Ammon's horn (tissue), 1 donor: ENCODE results near the gene TMEM256.

ENCODE experiments used
- DNase-seq: peaks from one replicate; pipeline ENCODE4 v3.0.0-alpha.2; 2016; ENCODE audit warnings: low spot score

TMEM256 gene

DNA sequence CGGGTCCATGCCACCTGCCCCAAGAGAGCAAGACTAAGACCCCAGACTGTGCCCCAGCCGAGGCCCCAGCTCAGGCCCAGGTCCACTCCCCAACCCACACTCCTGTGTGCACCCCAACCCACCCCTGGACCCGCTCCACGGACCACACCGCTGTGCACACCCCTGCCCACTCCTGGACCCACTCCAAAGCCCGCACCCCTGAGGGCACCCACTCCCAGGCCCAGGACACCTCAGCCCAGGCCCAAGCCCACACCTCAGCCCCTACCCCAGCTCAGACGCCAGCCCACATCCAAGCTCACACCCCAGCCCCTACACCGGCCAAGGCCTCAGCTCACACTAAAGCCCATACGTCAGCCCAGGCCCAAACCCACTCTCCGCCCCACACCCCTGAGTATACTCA lies 25.8 kb upstream of the TMEM256 start:
- DNase-seq: no peak

DNA sequence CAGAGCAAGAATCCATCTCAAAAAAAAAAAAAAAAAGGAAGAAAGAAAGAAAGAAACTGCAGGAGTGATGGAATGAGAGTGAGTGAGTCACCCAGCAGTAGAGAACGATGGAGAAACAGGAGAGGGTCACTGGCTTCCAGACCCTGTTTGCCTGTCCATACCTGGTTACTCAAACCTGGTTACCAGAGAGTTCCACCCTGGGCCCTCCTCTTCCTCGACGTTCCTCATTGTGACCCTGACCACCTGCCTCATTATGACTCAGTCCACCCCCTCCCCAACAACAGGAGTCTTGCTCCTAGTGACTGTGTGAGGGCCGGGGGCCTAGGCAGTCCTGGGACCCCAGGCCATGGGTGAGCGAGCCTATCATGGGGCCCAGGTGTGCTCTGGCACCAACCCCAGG lies 24.7 kb upstream of the TMEM256 start, which contains the start of gene SPEM3:
TSS of gene SPEM3 (plus strand) at position 301 of the 400 bp plus-strand sequence. CDS start at position 347, 46 bp downstream.
- DNase-seq: no peak

DNA sequence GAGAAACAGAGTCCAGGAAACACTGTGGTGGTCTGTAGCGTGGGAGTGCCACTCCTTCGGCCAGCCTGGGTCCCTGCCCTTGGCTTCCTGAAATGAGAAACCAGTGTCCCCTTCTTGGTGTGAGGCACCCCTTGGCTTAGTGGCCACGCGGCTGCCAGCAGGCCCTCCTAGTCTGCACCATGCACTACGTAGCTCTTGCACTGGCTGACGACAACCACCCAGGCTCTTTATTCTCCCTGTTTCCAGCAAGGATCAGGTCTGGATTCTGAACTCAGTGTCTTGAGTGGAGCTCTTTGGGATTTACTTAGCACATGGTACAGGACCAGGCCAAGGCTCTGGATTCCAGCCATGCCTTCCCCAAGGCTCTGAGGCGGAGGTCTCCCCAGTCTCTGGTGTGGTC lies 23.7 kb upstream of the TMEM256 start:
- DNase-seq: no peak

DNA sequence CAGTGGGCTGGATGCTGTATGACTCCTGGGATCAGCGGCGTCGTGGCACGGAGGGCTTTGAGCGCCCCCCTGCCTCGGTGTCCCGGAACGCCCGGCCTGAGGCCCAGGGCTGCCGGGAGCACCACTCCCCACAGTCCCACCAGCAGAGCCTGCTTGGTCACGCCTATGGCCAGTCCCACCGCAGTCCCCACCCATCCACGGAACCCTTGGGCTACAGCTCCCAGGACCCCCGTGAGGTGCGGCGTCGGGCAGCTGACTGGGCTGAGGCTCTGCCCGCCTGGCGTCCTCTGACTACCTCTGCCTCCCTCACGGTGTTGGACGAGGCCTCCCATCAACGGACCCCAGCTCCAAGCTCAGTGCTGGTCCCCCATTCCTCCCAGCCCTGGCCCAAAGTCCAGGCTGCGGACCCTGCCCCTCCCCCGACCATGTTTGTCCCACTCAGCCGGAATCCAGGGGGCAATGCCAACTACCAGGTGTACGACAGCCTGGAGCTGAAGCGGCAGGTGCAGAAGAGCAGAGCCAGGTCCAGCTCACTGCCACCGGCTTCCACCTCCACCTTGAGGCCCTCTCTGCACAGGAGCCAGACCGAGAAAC lies 23.1 kb upstream of the TMEM256 start:
- no peak for DNase-seq

DNA sequence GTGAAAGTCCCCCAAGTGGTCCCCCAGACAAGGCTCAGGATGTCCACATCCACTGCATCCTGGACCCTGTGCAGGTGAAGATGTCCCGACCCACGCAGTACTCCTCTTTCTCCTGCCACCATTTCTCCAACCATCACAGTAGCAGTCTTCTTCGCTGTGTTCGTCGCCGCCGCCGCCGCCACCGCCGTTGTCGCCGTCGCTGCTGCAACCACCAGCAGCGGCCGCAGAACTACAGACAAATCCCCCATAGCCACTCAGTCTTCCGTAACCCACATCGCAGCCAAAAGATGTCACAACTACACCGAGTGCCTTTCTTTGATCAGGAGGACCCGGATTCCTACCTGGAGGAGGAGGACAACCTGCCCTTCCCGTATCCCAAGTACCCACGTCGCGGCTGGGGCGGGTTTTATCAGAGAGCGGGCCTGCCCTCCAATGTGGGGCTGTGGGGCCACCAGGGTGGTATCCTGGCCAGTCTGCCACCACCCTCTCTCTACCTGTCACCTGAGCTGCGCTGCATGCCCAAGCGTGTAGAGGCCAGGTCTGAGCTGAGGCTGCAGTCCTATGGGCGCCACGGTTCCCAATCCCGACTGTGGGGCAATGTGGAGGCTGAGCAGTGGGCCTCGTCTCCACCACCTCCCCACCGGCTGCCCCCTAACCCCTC lies 22.4 kb upstream of the TMEM256 start:
- DNase-seq: no peak

DNA sequence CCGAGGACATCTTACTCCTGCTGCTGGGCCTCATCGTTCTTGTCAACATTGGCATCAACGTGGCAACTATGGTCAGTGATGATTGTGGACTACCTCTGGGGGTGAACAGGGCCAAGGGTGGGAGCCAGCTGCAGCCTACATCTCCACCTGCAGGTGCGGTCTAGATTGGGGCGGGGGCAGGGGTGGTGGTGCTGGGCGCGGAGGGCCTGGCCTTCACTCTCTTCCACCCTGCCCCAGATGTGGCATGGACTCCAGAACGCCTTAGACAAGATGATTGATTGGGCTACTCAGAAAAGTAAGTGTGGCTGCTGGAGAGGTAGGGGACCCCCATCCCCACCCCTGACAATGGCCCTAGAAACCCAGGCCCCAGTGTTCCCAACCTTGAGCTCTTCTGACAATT lies 21.9 kb upstream of the TMEM256 start:
- DNase-seq: no peak

DNA sequence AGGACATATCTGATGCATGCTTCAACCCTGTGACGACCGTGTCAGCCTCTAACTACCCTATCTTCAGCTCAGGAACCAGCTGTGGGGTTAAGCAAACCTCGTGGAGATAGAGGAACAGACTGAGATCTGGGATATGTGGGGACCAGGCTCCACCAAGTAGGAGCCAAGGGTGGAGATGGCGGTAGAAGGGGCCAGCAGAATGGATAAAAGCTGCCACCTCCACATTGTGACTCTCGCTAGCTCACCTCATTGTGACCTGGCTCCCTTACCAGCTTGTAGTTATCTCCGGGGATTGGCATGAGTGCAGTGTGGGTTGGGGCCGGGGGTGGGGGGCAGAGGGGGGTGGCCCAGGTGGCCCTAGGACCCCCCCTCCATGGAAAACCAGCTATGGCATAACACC lies 21.4 kb upstream of the TMEM256 start, which contains the start of gene SPEM2:
TSS of gene SPEM2 (plus strand) at position 301 of the 400 bp plus-strand sequence. CDS start at position 374, 73 bp downstream.
- no peak for DNase-seq

DNA sequence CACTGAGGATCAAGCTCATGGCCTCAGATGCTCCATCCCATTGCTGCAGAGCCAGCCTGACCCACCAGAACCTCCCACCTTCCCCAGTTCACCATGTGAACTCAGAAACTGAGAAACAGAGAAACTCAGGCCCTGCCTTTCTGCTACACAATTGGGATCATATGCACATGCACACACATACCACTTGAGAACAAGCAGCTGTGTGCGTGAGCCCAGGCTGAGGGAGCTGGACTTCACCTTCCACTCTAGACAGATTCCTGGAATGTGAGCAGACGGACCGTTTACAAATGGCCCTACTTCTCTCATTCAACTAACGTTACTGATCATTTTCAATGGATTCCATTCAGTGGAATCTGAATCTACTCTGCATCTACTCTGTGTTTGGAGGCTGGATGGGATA lies 19.8 kb upstream of the TMEM256 start:
- DNase-seq: no peak

DNA sequence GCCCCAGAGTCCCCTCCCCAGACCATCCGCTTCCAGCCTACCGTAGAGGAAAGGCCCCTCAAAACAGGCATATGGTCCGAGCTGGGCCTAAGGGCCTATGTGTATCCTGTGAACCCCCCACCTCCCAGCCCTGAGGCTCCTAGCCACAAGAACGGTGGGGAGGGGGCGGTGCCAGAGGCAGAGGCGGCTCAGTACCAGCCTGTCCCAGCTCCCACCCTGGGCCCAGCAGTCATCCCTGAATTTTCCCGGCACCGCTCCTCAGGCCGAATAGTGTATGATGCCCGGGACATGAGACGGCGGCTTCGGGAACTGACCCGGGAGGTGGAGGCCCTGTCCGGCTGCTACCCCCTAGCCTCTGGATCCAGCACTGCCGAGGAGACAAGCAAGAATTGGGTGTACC lies 17.3 kb upstream of the TMEM256 start:
- no peak for DNase-seq

DNA sequence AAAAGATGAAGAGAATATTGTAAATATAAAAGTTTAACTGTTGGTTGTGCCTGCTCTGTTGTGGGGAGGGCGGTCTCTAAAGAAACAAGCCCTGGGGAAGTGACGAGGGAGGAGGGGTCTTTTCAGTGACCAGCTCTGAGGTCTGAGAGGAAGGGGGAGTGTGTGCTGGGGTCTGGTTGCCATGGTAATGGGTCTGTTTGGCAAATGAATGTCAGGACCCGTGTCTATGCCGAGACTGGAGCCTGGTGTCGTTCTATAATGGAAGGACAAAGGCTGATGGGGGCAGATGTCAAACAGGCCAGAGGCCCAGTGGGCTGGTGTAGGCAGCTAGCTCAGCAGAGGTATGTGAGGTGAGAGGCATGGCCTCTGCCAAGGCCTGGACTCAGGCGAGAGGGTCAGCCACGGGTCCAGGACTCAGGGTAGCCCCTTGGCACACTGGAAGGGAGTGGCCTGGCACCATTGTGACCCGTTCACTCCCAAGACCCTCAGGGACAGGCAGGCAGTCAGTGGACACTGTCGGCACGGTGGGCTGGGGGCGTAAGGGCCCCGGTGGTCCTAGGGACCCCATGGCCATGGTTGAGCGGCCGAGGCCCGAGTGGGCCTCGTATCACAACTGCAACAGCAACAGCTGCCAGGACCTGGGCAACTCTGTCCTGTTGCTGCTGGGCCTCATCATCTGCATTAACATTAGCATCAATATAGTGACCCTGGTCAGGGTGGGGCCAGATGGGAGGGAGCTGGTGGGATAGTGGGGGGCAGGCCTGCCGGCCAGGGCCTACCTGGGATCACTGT lies 16.1 kb upstream of the TMEM256 start, which contains the start of gene SPEM1:
TSS of gene SPEM1 (plus strand) at position 506 of the 792 bp plus-strand sequence. CDS start at position 567, 61 bp downstream.
- DNase-seq: no peak

DNA sequence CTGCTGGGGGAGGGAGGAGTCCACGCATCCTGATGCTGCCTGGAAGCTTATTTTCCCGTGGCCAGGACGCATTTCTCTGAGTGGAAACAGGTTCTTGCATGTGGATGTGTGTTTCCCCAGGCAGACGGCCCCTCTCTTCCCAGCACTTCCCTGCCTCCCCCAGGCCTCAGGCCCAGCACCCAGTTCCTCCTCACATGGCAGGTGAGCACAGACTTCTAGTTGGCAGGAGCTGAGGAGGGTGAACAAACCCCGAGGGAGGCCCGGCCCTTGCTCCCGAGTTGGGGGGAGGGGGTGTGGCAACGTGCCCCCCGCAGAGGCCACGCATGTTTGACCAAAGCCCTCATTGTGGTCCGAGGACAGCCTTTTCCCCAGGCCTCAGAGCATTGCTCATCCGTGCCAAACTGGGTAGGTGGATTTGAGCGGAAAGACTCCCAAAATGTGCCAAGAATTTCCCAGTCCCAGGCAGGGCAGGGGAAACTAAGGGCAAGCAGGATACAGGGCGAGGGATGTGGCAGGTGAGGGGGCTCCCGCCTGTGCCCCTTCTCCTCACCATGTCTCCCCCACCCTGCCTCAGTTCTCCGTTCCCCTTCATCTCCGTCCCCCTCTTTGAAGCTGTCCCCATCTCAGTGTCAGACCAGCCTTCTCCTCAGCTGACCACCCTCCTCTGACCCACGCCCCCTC lies 14.7 kb upstream of the TMEM256 start:
- DNase-seq: no peak

DNA sequence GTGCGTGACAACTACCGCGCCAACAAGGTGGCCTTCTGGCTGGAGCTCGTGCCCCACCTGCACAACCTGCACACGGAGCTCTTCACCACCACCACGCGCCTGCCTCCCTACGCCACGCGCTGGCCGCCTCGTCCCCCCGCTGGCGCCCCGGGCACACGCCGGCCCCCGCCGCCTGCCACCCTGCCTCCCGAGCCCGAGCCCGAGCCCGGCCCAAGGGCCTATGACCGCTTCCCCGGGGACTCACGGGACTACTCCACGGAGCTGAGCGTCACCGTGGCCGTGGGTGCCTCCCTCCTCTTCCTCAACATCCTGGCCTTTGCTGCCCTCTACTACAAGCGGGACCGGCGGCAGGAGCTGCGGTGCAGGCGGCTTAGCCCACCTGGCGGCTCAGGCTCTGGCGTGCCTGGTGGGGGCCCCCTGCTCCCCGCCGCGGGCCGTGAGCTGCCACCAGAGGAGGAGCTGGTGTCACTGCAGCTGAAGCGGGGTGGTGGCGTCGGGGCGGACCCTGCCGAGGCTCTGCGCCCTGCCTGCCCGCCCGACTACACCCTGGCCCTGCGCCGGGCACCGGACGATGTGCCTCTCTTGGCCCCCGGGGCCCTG lies 13.3 kb upstream of the TMEM256 start:
- no peak for DNase-seq

DNA sequence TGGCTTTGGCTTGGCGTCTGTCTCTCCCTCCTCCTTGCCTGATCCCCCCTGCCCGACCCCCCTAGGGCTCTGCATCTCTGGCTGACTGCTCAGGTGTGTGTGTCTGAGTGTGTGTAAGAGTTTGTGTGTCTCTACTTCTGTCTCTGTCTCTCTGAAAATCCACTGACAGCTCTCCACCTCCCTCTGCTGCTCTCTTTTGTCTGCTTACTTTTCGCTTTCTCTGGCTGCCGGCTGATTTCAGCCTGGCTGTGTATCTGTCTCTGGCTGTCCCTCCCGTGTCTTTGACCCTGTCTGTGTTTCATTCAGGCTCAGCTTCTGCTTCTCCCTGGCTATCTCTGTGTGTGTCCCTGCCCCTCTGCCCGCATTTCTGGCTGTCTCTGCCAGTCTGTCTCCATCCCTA lies 12.4 kb upstream of the TMEM256 start:
- DNase-seq: no peak

DNA sequence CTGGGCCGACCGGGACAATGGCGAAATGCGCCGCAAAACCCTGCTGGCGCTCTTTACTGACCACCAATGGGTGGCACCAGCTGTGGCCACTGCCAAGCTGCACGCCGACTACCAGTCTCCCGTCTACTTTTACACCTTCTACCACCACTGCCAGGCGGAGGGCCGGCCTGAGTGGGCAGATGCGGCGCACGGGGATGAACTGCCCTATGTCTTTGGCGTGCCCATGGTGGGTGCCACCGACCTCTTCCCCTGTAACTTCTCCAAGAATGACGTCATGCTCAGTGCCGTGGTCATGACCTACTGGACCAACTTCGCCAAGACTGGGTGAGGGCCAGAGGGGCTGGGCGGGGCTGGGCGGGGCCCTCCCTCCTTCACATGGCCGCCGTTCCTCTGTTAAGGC lies 11.9 kb upstream of the TMEM256 start:
- no peak for DNase-seq

DNA sequence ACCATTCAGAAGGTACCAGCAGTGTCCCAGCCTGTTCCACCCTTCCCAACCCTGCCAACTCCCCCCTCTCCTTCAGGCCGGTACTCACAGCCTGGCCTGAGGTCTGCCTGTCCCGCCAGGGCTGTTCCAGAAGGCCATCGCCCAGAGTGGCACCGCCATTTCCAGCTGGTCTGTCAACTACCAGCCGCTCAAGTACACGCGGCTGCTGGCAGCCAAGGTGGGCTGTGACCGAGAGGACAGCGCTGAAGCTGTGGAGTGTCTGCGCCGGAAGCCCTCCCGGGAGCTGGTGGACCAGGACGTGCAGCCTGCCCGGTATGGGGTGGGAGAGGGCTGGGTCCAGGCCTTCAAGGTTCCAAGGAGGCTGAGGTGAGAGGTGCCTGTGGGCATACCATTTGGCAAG lies 10.9 kb upstream of the TMEM256 start:
- DNase-seq: no peak

DNA sequence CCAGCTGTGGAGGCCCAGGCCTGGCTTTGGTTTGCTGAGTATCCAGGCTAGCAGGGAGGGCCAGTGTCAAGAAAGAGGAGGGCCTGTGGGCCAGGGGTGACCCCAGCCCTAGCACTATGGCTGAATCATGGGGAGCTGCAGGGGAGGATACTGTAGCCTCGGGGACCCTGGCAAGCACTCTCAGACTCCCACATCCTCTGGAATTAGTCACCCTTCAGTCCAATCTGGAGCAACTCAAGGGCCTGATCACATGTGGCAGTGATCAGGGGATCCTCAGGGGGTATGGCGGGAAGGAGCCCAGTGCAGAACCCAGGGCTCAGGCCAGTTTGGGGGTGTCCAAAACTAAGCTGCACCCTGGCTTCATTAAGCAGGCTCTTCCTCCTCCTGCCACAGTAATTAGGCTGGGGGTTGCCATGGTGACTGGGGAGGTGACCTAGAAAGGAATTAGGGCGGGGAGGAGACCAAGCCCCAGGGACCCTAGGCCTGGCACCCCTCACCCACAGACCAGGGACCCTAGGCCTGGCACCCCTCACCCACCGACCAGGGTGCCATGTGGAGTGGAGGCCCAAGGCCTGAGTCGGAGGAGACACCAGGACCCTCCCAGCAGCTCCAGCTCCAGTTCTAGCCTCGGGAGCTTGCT lies 9.6 kb upstream of the TMEM256 start:
- DNase-seq: no peak

DNA sequence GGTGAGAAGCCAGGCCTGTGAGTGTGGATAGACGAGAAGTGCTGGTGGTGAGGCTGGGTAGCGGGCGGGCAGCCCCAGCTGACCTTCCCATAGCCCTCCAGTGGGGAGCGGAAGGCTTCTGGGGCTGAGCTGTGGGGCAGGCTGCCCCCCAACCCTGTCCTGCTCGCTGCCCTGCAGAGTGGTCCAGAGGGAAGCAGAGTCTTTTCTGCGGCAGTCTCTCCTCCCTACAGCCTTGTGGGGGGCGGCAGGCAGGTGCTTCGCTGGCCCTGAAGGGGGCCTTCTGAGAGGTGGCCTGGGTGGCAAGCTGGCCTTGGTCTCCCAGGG lies 7.5 kb upstream of the TMEM256 start:
- no peak for DNase-seq

DNA sequence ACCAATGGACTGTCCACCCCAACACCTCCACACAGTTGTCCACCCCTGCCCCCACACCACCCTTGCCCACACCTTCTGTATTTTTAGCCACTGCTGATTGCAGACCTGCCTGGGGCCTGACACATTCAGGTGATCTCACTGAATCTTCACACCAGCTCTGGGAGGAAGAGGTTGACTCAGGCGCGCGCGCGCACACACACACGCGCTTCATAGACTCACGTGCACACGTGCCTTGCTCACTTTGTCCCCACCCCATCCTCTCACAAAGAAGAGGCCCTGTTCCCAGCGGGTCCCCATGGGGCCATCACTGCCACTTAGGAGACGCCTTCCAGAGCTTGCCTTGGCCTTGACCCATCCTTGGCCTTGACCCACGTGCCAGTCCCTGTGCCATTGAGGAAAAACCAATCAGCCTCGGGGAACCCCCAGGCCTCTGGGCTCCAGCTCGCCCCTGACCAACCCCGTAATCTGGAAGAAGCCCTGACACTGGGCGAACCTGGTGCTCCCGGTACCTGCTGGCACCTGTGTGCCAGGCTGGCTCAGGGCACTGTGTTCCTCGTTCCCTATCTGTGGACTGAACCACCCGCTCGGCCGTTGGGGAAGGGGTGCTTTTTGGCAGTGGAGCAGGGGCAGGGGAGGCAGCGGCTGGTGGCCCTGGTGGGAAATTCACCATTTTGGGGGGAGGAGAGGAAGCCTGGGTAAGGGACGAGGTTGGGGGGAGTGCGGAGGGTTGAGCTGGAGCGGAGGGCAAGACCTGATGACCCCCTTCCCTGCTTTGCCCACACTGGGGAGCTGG lies 6.9 kb upstream of the TMEM256 start:
- no peak for DNase-seq

DNA sequence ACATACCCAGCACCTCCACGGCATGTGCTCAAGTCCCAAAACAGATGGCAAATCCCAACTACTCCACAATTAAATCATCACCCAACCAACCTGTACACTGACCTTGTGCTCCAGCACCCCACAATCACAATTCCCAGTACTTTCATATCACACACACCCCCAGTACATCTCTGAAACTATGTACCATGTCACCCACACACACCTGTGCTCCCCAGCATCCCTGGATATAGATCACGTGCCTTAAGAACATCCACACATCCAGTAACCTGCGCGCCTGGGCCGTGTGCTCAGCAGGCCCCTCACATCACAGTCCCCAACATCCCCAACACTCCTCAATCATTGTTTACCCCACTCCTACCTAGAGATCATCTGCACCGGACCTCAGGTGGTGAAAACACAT lies 5.8 kb upstream of the TMEM256 start:
- DNase-seq: no peak

DNA sequence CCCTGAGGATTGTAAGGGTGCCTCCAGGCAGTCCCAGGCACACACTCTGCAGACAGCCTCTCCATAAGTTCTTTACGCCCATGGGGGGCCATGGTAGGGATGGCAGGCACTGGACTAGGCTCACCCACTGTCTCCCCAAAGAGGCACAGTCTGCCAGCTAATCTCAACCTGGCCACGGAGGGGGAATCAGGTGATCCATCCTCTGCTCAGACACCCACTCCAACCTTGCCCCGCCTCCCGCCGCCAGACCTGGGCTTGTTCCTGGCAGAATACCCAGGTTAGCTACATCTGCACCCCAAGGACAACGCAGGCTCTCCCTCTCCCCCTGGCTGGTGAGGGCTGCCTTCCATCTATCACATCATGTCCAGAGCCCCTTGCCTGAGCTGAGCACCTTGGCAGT lies 5.0 kb upstream of the TMEM256 start:
- no peak for DNase-seq

DNA sequence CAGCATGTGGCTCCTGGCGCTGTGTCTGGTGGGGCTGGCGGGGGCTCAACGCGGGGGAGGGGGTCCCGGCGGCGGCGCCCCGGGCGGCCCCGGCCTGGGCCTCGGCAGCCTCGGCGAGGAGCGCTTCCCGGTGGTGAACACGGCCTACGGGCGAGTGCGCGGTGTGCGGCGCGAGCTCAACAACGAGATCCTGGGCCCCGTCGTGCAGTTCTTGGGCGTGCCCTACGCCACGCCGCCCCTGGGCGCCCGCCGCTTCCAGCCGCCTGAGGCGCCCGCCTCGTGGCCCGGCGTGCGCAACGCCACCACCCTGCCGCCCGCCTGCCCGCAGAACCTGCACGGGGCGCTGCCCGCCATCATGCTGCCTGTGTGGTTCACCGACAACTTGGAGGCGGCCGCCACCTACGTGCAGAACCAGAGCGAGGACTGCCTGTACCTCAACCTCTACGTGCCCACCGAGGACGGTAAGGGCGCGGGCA lies 4.4 kb upstream of the TMEM256 start:
- no peak for DNase-seq
